A204.1 (cell line): ENCODE results near the gene RPS29.
"Not testable (repeated sequence)": the region's sequence is repeated elsewhere in the genome, so short reads cannot be mapped to it uniquely, and the experiment has no call there.

Source experiments
- FAIRE-seq: peaks from 2 replicates; lab custom pipeline; 2012; peaks lifted over from hg19 to GRCh38; lab: Jason Lieb, UNC

RPS29 gene

GRCh38 chr14:49598189-49598484 lies 12.0 kb upstream of the RPS29 start:
- FAIRE-seq: no peak

DNA sequence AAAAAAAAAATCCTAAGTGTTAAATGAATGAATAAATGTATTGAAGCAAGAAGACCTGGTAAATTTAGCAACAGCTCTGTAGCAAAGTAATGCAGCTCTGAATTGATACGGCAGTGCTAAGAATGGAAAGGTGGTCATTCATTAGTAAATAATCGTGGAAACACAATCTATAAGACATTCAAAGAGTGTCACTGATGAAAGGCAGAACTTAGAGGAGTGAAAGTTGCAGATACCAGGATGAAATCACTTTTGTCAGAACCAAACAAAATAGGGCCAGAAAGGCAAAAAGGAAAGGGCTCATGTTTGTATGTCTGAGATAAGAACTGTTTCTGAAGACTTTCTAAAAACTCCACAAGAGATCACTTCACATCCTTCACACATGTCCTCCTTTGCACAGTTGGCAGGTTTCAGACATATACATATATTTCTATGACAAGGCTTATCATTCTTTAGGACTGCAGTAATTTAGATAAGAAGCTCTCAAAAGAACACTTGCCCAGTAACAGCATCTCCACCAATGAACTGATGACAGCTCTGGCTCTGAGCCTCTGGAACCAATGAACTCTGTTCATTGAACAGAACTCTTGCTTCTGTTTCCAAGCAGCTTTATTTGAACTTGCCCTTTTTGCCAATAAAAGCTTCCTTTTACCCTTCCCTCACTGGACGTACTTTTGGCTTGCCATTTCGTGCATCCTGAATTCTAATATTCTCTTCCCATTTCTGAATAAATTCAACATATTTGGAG lies 8.3 kb upstream of the RPS29 start:
- FAIRE-seq: peak; percentile 95

DNA sequence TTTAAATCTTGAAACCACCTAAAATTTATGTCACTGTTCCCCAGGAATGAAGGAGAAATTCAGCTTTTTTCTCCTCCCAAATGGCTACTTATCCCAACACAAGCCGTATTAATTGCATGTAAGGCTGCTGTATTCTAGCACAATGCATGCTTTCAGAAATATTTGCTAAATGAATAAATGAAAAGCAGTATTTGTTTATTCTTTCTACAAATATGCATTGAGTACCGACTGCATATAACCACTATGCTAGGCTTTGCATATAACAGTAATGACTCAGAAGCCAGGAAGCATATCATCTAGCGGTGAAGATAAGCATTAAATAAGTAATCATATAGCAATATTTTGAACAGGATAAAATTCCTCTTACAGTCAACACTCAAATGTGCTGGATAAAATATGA lies 6.8 kb upstream of the RPS29 start:
- peak; percentile 81 for FAIRE-seq

DNA sequence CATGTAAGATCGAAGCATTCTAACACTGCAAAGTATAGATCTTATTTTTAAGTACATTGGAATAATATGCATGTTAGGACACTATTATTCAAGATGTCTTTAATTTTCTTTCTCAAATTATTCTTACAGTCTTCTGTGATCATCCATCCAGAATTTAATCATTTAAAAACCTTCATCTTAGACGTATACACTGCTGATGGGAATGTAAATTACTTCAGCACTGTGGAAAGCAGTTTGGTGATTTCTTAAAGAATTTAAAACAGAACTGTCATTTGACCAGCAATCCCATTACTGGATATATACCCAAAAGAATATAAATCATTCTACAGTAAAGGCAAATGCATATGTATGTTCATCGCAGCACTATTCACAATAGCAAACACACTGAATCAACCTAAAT lies 3.2 kb upstream of the RPS29 start:
- no peak for FAIRE-seq

- FAIRE-seq: peak; percentile 96
Observed at GRCh38 chr14:49586673-49587460, 687 bp upstream of the RPS29 start.

DNA sequence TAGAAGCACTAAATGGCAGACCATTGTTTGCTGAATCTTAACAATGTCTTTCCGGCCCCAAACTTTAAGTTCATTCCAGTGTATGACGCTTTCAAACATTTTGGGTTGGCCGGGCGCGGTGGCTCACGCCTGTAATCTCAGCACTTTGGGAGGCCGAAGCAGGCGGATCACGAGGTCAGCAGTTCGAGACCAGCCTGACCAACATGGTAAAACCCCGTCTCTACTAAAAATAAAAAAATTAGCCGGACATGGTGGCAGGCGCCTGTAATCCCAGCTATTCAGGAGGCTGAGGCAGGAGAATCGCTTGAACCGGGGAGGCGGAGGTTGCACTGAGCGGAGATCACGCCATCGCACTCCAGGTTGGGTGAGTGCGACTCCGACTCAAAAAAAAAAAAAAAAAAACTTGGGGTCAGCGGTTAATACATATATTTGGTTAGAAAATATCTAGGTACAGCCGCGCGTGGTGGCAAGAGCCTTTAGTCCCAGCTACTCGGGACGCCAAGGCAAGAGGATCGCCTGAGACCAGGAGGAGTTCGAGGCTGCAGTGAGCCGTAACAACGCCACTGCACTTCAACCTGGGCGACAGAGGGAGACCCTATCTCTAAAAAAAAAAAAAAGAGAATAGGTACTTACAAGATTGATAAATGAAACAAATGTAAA lies 1.1 kb downstream of the RPS29 start:
- FAIRE-seq: not testable (repeated sequence)

GRCh38 chr14:49584058-49584457 lies 2.1 kb downstream of the RPS29 start:
- no peak for FAIRE-seq

DNA sequence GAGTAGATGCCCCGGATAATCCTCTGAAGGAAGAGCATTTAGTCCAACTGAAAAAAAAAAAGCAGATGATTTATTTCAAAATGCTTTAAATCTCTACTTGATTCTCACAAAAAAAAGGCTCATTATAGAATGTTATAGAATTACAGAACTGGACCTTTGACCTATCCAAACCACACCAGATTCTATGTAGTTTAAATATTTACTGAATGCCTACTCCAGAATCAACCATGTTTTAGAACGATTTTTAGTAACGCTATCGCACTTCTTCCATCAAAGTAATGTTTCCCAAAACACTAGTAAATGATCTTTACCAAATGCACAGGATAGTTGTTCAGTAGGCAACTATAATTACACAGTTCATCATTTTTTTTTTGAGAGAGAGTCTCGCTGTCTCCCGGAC lies 2.6 kb downstream of the RPS29 start:
- no peak for FAIRE-seq

- FAIRE-seq: no peak
Observed at GRCh38 chr14:49582113-49582977, 3.8 kb downstream of the RPS29 start.

- no peak for FAIRE-seq
Observed at GRCh38 chr14:49581209-49582112, 4.7 kb downstream of the RPS29 start.

DNA sequence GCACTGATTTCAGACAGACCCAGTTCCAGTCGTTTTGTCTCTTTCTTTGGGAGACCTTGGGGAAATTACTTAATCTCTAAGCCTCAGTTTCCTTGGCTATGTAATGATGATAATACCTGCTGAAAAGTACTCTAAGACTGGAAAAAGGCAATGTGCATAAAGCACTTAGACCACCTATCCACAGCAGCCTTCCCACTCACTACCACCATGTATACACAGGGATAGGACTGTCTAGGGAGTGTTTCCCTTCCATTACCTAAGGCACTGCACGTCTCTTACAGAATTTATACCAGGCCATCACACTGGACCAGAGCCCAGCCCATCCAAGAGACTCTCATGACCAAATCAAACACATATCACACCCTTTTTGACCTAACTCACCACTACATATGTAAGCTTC lies 6.3 kb downstream of the RPS29 start:
- no peak for FAIRE-seq

DNA sequence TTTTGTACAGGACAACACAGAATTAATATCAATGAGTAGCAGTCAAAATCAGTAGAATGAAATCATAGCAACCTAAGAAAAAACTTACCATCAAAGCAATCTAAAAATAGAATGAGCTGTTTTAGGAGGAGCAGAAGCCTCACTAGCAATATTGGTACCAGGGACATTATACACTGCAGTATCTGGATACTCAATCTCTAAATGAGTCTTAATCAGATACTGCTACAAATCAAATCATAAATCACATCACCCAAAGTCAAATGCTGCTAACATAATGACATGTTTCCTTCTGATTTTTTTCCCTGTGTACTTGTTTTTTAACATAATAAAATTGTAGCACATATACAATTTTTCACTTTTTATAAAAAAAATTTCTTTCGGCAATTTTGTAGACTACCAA lies 8.0 kb downstream of the RPS29 start:
- no peak for FAIRE-seq

- FAIRE-seq: no peak
Observed at GRCh38 chr14:49574038-49574437, 12.1 kb downstream of the RPS29 start.

GRCh38 chr14:49569281-49569680 lies 16.9 kb downstream of the RPS29 start:
- FAIRE-seq: no peak

- no peak for FAIRE-seq
Observed at GRCh38 chr14:49566714-49567113, 19.5 kb downstream of the RPS29 start.

DNA sequence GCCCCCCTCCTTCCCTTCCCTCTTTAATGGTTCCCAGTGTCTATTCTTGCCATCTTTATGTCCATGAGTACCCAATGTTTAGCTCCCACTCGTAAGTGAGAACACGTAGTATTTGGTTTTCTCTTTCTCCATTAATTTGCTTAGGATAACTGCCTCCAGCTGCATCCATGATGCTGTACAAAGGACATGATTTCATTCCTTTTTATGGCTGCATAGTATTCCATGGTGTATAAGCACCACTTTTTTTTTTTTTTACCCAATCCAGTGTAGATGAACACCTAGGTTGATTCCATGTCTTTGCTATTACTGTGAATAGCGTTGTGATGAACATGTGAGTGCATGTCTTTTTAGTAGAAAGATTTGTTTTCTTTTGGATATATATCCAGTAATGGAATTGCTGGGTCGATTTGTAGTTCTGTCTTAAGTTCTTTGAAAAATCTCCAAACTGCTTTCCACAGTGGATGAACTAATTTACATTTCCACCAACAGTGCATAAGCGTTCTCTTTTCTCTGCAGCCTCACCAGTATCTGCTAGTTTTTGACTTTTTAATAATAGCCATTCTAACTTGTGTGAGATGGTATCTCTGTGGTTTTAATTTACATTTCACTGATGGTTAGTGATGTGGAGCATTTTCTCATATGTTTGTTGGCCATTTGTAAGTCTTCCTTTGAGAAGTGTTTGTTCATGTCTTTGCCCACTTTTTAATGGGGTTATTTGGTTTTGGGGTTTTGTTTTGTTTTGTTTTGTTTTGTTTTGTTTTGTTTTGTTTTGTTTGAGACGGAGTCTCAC lies 26.0 kb downstream of the RPS29 start:
- no peak for FAIRE-seq

DNA sequence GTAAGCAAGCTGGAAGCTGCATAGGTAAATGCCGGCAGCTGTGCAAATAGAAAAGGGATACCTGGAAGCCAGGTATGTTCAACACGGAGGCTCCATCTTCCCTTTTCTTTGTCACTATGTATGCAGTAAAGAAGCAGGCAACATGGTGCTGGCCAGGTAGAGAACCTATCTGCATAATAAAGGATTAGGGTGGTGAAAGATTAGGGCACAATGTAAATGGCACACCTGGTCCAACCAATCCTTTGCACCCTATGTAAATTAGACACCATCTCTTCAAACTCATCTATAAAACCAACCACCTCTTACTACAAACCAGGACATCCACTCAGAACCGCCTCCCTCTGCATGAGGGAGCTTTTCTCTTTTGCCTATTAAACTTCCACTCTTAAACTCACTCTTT lies 32.3 kb downstream of the RPS29 start:
- FAIRE-seq: no peak

DNA sequence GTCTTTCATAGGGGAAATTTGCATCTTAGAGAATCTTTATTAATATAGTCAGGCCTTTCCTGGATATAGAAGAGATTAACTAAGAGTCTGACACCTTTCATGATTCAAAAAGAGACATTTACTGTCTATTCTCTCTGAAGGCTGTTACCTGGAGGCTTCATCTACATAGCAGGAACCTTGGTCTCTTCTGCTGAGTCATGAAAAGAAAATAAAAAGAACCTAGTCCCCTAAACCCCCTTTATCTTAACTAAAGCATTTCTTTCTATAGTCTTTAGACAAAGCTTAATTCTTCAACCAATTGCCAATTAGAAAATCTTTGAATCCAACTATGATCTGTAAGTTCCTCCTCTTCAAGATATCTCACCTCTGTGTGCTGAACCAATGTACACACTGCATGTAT lies 33.1 kb downstream of the RPS29 start:
- no peak for FAIRE-seq

DNA sequence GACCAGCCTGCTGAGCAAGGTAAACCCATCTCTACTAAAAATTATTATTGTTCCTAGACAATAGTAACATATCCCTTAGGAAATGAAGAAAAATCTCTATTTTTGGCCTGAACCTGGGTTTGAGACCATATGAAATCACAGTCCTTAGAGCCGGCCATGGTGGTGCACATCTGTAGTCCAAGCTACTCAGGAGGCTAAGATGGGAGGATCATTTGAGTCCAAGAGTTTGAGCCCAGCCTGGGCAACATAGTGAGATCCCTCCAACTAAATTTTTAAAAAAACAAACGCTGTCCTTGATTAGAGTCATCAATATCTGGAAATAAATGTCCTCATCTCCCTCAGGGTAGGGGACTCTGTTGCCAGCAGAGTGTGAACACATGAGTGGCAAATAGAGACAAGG lies 34.6 kb downstream of the RPS29 start:
- no peak for FAIRE-seq

DNA sequence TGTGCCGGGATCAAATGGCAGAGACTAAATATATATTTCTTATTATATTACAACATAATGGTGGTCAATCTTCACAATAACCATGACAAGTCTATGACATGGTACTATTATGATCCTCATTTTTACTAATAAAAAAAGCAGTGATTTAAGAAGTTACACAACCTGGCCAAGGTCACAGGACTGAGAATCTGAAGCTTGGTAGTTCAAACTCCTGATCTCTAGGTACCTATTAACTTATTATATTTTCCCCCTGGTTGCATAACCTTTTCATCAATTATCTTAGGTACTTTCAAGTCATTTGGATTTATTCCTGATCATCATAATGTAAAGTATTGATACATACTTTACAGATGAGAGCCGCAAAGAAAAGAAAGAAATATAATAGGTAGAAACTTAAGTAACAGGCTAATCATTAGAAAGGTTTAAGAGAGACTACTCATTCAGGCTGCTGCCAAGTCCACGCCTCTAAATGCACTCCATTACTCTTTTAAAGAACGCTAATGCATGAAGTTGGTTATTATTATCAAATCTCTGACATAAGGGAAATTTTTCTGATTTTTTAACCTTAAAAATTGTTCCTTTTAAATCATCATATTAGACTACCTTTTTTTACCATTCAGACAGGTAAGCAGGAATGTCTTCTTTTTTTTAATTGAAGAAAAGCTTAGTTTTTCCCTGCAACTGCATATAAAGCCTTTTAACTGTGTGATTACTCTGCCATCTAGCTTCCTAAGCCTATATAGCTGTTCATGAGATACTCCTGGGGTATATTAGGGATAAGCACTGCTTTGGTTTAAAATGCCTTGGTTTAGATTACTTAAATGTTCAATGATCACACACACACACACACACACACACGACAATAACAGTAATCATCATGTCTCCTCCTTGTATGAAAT lies 35.6 kb downstream of the RPS29 start:
- FAIRE-seq: peak; percentile 16
